SK-N-MC (cell line): ENCODE measurements around the gene TMEM150C.

Source experiments
- EZH2 ChIP-seq: fragments of 200-600 bp; sonication (generic); IDR thresholded peaks from one replicate; pipeline ENCODE4 v1.6.1; 2017; ENCODE audit warnings: antibody characterized with exemption
- FOXP2 ChIP-seq: optimal IDR thresholded peaks from 2 replicates; pipeline ENCODE3; 2011; ENCODE audit warnings: mild to moderate bottlenecking, moderate library complexity; ENCODE audit not compliant: insufficient read depth; ENCODE audit errors: extremely low read length, control extremely low read depth
- POLR2AphosphoS5 ChIP-seq: IDR thresholded peaks from 2 replicates; pipeline ENCODE4 v1.6.1; 2012; ENCODE audit warnings: mild to moderate bottlenecking, low read depth, low read length, borderline replicate concordance

DNA sequence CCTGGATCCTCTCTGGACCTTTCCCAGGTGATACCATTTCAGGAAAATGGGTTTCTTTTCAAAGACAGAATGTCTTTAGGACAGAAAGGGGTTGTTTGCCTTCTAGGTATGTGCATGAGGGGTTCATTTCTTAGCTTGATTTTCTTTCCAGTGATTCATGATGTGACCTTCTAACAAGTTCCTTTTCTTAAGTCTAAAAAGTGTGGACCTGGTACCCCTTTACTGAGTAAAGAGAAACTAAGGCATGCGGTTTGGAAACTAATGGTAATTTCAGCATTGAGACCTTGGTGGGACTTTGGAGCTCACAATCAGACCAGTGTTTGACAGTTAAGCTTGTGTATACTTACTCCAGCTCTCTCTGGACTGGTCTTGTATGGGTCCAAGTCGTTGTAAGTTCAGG is 122.7 kb downstream of the TMEM150C start:
- TF ChIP-seq POLR2AphosphoS5 (no peak), EZH2 (no peak), FOXP2 (no peak)
